ENCODE data around the gene ZNF148.
"Not testable (repeated sequence)": the region's sequence is repeated elsewhere in the genome, so short reads cannot be mapped to it uniquely, and the experiment has no call there.

ZNF148 gene, protein sequence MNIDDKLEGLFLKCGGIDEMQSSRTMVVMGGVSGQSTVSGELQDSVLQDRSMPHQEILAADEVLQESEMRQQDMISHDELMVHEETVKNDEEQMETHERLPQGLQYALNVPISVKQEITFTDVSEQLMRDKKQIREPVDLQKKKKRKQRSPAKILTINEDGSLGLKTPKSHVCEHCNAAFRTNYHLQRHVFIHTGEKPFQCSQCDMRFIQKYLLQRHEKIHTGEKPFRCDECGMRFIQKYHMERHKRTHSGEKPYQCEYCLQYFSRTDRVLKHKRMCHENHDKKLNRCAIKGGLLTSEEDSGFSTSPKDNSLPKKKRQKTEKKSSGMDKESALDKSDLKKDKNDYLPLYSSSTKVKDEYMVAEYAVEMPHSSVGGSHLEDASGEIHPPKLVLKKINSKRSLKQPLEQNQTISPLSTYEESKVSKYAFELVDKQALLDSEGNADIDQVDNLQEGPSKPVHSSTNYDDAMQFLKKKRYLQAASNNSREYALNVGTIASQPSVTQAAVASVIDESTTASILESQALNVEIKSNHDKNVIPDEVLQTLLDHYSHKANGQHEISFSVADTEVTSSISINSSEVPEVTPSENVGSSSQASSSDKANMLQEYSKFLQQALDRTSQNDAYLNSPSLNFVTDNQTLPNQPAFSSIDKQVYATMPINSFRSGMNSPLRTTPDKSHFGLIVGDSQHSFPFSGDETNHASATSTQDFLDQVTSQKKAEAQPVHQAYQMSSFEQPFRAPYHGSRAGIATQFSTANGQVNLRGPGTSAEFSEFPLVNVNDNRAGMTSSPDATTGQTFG

DNA sequence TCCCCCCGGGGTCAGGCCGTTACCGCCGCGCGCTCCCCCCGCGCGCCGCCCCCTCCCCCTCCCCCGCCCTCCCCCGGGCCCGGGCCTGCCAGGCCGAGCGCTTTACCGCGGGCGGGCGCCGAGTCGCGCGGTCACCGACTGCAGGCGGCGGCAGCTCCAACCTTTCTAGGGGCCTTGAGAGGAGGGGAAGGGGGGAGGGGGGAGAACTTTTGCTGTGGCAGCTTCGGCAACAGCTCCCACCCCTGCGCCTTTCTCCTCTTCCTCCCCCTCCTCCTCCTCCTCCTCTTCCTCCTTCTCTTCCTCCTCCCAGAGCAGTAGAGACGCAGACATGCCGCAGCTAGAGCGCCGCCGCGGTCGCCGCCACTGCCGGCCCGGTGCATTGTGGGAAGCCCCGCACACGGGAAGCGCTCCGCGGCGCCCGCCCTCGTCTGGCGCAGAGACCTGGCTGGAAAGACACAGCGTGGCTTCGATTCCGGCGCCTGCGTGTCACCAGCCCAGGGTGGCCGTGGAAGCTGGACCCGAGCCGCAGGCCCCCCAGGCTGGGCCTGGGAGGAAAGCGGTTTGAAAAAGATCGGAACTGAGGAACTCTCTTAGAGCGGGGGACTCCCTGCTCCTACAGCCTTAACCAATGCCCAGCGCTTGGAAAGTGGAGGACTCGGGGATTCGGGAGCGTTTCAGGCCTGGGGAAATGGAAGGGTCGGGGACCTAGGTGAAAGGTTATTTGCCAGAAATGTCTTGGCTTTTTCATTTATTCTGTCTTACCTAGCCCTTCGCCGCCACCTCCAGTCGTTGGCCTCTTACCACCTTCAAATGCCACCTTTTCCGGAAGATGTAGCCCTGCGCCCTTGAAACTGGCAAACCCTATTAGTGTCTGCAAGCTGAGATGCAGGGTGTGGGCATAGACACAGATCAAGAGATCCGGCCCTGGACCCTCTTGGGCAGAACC lies at the start of gene ZNF148:
TSS of gene ZNF148 (minus strand) at position 330 of the 946 bp plus-strand sequence. CDS start 61,685 bp downstream, outside the sequence.
- TF ChIP-seq, protein P1, sequence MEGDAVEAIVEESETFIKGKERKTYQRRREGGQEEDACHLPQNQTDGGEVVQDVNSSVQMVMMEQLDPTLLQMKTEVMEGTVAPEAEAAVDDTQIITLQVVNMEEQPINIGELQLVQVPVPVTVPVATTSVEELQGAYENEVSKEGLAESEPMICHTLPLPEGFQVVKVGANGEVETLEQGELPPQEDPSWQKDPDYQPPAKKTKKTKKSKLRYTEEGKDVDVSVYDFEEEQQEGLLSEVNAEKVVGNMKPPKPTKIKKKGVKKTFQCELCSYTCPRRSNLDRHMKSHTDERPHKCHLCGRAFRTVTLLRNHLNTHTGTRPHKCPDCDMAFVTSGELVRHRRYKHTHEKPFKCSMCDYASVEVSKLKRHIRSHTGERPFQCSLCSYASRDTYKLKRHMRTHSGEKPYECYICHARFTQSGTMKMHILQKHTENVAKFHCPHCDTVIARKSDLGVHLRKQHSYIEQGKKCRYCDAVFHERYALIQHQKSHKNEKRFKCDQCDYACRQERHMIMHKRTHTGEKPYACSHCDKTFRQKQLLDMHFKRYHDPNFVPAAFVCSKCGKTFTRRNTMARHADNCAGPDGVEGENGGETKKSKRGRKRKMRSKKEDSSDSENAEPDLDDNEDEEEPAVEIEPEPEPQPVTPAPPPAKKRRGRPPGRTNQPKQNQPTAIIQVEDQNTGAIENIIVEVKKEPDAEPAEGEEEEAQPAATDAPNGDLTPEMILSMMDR (IDR thresholded peaks at IDR 0.05; ENCODE audit: borderline replicate concordance, insufficient read depth, low read depth, low read length) = no peak
- peak within 1 kb of the TSS; percentile 60 for H3K4me3 ChIP-seq (ENCODE audit: low read depth, low read length)

DNA sequence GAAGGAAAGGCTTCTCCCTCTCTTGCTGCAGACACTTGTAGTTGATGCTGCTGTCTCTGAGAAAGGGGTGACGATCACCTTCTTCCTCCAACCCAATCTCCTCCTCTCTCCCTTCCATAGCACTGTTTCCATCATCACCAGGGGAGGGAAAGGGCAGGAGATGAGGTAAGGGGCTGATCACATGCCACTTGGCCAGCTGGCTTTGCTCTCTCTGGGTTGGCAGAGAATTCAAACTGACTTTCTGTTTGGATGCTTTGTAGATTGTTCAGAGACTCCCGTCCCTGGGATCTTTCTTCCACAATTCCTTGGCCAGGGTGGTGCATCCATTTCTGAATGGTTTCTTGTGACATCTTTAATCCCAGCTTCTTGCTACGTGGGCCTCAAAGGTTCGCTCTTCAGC lies 43.2 kb upstream of the ZNF148 start:
- H3K4me3 ChIP-seq (ENCODE audit: low read depth, low read length) = no peak overlapping the region
- TF ChIP-seq, protein P1 (IDR thresholded peaks at IDR 0.05; ENCODE audit: borderline replicate concordance, insufficient read depth, low read depth, low read length) = no peak

DNA sequence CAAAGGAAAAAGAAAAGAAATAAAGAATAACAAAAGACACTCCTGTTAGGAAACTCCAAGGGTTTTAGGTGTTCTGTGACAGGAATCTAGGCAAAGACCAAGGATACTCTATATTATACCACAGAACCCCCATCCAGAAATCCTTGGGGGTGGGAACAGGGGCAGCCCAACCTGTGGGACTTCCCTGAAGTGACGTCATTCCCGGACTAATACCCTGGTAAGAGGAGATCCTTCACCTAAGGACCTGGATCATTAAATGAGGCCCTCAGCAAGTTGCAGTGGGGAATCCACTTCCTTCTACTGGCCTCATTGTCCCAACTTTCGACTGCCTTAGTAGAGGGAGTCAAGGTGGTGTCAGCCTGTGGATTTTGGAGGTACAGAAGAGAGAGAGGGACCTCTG lies 41.1 kb upstream of the ZNF148 start:
- no peak overlapping the region for H3K4me3 ChIP-seq (ENCODE audit: low read depth, low read length)
- TF ChIP-seq, protein P1 (IDR thresholded peaks at IDR 0.05; ENCODE audit: borderline replicate concordance, insufficient read depth, low read depth, low read length) = no peak

DNA sequence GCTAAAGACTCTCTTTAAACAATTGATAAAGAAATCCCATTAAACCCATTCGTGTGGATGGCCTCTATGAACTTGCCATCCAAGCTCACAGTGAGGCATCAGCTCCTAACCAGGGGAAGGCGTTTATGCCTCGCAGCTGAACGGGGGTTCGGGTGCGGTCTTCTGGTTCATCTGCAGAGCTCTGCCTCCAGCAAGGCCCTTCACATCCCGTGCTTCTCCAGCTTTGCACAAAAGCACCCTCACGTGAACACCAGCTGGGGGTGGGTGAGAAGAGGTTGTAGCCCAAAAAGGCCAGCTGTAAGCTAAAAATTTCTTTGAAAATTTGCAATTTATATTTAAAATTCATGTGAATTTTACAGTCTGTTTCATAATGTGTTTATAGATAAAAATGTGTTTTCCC lies 39.5 kb upstream of the ZNF148 start:
- no peak overlapping the region for H3K4me3 ChIP-seq (ENCODE audit: low read depth, low read length)
- TF ChIP-seq, protein P1 (IDR thresholded peaks at IDR 0.05; ENCODE audit: borderline replicate concordance, insufficient read depth, low read depth, low read length) = no peak

DNA sequence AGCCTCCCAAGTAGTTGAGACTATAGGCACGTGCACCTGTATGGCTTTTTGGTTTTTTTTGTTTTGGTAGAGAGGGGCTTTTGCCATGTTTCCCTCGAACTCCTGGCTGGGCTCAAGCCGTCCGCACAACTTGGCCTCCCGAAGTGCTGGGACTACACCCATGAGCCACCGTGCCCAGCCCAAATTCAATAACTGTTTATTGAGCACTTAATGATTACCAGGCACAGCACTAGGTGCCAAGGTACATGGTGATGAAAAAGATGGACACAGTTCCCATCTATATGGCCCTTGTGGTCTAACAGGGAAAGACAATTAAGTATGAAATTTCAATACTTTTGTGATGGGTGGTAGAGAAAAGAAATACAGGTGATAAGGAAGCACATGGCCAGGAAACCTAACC lies 35.8 kb upstream of the ZNF148 start:
- H3K4me3 ChIP-seq (ENCODE audit: low read depth, low read length) = no peak overlapping the region
- TF ChIP-seq, protein P1 (IDR thresholded peaks at IDR 0.05; ENCODE audit: borderline replicate concordance, insufficient read depth, low read depth, low read length) = no peak

DNA sequence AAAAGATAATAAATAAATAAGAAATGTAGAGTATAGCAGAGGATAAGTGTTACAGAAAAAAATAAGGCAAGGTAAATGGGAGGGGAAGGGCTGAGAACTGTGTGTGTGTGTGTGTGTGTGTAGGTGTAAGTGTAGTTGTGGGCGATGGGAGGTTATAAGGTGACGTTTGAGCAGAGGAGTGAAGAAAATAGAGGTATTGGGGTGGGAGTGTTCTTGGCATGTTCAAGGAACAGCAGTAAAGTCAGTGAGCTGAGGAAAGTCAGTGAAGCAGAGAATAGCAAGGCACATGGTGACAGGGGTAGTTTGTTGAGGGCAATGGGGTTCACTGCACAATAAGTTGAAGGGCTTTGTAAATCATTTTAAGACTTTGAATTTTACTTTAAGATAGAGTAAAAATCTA lies 30.9 kb upstream of the ZNF148 start:
- TF ChIP-seq, protein P1 (IDR thresholded peaks at IDR 0.05; ENCODE audit: borderline replicate concordance, insufficient read depth, low read depth, low read length) = no peak
- H3K4me3 ChIP-seq (ENCODE audit: low read depth, low read length) = no peak overlapping the region

DNA sequence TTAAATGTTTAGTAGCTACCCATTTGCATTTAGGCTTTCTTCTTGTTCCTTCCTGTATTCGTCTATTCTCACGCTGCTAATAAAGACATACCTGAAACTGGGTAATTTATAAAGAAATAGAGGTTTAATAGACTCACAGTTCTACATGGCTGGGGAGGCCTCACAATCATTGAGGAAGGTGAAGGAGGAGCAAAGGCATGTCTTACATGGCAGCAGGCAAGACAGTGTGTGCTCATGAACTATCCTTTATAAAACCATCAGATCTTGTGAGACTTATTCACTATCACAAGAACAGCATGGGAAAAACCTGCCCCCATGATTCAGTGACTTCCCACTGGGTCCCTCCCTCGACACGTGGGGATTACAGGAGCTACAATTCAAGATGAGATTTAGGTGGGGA lies 30.4 kb upstream of the ZNF148 start:
- not testable (repeated sequence) for H3K4me3 ChIP-seq (ENCODE audit: low read depth, low read length)

Data from GM12875 (cell line).